ENCODE measurements around the gene ACTL10.

The ACTL10 gene

DNA sequence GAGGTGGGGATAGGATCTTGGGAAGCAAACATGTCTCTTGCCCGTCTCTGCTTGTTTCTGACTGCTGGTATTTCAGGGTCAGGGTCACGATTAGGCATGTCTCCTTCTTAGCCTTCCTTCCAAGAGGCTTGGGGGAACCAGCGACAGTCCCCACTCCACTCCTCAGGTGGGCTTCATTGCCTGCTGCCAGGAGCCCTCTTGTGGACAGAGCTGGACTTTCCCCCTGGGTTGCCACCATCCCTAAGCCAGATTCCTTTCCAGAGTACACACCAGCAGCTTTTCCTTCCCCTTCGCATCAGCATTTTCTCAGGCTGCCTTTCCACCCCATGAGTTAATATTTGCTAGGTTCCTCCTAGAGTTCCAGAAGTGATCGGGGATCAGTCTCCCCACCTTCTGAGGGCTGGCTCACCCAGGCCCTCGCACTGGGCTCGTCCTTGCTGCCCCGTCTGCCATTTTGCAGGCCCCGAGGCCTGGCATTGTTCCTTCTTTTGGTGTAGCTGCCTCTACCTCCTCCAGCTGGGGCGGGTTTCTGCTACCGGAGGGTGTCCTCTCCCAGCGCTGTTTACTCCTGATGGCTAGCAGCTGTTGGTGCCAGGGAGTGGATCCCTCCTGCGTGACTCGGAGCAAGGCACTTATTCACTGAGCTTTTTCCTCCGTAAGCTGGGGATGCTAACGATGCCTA is 13.4 kb upstream of the ACTL10 start:
- DNase-seq (ENCODE audit: low read depth): peak; percentile 42
- H3K4me3 ChIP-seq (ENCODE audit: low read depth, low read length): no peak overlapping the region
- TF ChIP-seq CTCF (IDR thresholded peaks at IDR 0.05; ENCODE audit: low read depth, low read length, missing control alignments): peak; percentile 97
- in situ Hi-C loops (cut with HindIII; ENCODE audit: low sequenced_read_pairs): no loop called here

- in situ Hi-C loops (cut with HindIII; ENCODE audit: low sequenced_read_pairs): no loop called here
- TF ChIP-seq CTCF (IDR thresholded peaks at IDR 0.05; ENCODE audit: low read depth, low read length, missing control alignments): no peak
- H3K4me3 ChIP-seq (ENCODE audit: low read depth, low read length): no peak overlapping the region
- DNase-seq (ENCODE audit: low read depth): no peak
Observed at GRCh38 chr20:33653900-33654596, 12.7 kb upstream of the ACTL10 start.

GRCh38 chr20:33654680-33655161 is 12.0 kb upstream of the ACTL10 start:
- no peak for TF ChIP-seq CTCF (IDR thresholded peaks at IDR 0.05; ENCODE audit: low read depth, low read length, missing control alignments)
- H3K4me3 ChIP-seq (ENCODE audit: low read depth, low read length): no peak overlapping the region
- no peak for DNase-seq (ENCODE audit: low read depth)
- in situ Hi-C loops (cut with HindIII; ENCODE audit: low sequenced_read_pairs): no loop called here

- DNase-seq (ENCODE audit: low read depth): no peak
- in situ Hi-C loops (cut with HindIII; ENCODE audit: low sequenced_read_pairs): no loop called here
- no peak for TF ChIP-seq CTCF (IDR thresholded peaks at IDR 0.05; ENCODE audit: low read depth, low read length, missing control alignments)
- no peak overlapping the region for H3K4me3 ChIP-seq (ENCODE audit: low read depth, low read length)
Observed at GRCh38 chr20:33655164-33655563, 11.6 kb upstream of the ACTL10 start.

DNA sequence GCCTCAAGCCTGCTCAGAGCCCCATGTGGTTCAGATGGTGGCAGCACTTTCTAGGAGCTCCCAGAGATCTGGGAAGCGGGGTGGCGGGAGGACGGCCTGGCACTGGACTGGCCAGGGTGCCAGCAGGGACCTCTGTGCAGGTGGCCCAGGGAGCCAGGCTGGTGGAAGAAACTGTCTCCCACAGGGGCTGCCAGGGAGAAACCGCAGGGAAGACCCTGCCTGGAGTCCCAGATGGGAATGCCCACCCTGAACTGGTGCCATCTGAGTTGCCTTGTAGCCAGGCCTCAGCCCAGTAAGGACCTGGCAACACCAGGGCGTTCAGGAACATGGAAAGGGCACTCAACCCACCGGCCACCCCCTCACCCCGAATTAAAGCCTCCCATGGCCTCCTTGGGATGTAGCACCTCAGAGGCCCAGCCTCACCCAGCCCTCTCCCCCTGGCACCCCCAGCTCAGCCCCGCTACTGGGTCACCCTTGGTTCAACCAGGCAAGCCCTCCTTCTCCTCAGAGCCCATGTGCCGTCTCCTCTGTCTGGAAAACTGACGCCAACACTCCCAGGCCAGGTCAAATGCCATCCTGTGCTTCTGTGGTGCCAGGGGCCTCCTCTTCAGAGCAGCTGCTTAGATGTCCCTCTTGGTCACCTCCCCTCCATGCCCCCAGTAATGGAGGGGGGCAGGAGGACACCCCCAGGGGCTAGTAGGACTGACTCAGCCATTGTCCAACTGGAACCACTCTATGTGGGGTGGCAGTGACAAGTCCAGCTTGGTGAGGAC is 10.5 kb upstream of the ACTL10 start:
- no peak for DNase-seq (ENCODE audit: low read depth)
- TF ChIP-seq CTCF (IDR thresholded peaks at IDR 0.05; ENCODE audit: low read depth, low read length, missing control alignments): no peak
- in situ Hi-C loops (cut with HindIII; ENCODE audit: low sequenced_read_pairs): no loop called here
- no peak overlapping the region for H3K4me3 ChIP-seq (ENCODE audit: low read depth, low read length)

Data from astrocyte of the cerebellum (primary cell).